Caco-2 (cell line): ENCODE measurements around the gene RFX1. TPM values are rescaled to one million over a fixed set of nuclear protein-coding genes. Genes with fewer than 3 reads are reported as not detected.

Source experiments
- BruUV-seq: library from RNA; stranded (reverse); fragments of 400-500 nt; replicated peaks from 2 replicates; lab custom pipeline; 2021; lab: Mats Ljungman, UMichigan
- CTCF ChIA-PET: fragments of 300-600 bp; sonication (Branson Sonifier 250); formaldehyde crosslinking; loops from one replicate; lab custom pipeline; 2022; ENCODE audit warnings: antibody characterized with exemption; lab: Charles Lee
- POLR2A ChIA-PET: fragments of 300-600 bp; sonication (Branson Sonifier 250); formaldehyde crosslinking; loops from one replicate; lab custom pipeline; 2022; ENCODE audit warnings: antibody characterized with exemption; lab: Charles Lee
- DNase-seq, 2 experiments: peaks; one replicate each; pipeline versions ENCODE4 v3.0.0 to v3.0.0-alpha.2; 2020 to 2022
- H3K27me3 ChIP-seq: replicated peaks from 2 replicates; pipeline ENCODE4 v1.6.0; 2011; ENCODE audit warnings: low read length; ENCODE audit not compliant: control insufficient read depth, insufficient read depth
- H3K36me3 ChIP-seq: 2 replicates; pipeline ENCODE4 v1.5.1; 2011; ENCODE audit warnings: low read length; ENCODE audit not compliant: control insufficient read depth, insufficient read depth
- H3K4me1 ChIP-seq: fragments of 250-450 bp; sonication (Bioruptor Pico); 2 replicates; pipeline ENCODE4 v1.5.1; 2020; ENCODE audit warnings: mild to moderate bottlenecking
- H3K4me3 ChIP-seq: 2 replicates; pipeline ENCODE4 v1.5.1; 2011; ENCODE audit warnings: low read depth, mild to moderate bottlenecking, control low read depth, low read length
- H3K9me3 ChIP-seq: fragments of 250-450 bp; sonication (Bioruptor Pico); 2 replicates; pipeline ENCODE4 v1.5.1; 2020; ENCODE audit warnings: mild to moderate bottlenecking, moderate library complexity
- H3K27ac Mint-ChIP-seq: one replicate; pipeline ENCODE4 v1.8.0; 2022; ENCODE audit warnings: mixed read lengths; ENCODE audit not compliant: unreplicated experiment
- H3K27me3 Mint-ChIP-seq: one replicate; pipeline ENCODE4 v1.8.0; 2022; ENCODE audit warnings: mixed read lengths; ENCODE audit not compliant: insufficient read depth, unreplicated experiment
- H3K36me3 Mint-ChIP-seq: one replicate; pipeline ENCODE4 v1.8.0; 2022; ENCODE audit warnings: mild to moderate bottlenecking, mixed read lengths; ENCODE audit not compliant: insufficient read depth, unreplicated experiment
- H3K4me1 Mint-ChIP-seq: one replicate; pipeline ENCODE4 v1.8.0; 2022; ENCODE audit warnings: low read depth, mixed read lengths; ENCODE audit not compliant: unreplicated experiment
- H3K4me3 Mint-ChIP-seq: one replicate; pipeline ENCODE4 v1.8.0; 2022; ENCODE audit warnings: mild to moderate bottlenecking, moderate library complexity, mixed read lengths; ENCODE audit not compliant: unreplicated experiment
- H3K9me3 Mint-ChIP-seq: one replicate; pipeline ENCODE4 v1.8.0; 2022; ENCODE audit warnings: mixed read lengths; ENCODE audit not compliant: unreplicated experiment
- CTCF ChIP-seq, 2 experiments: fragments of 200-600 bp in 1 of 2; IDR thresholded peaks; 1 replicate in 1 of 2; 2 replicates in 1 of 2; pipeline versions ENCODE4 v1.5.1 to v1.8.0; 2011 to 2022; ENCODE audit warnings: antibody characterized with exemption in 1 of 2, control low read depth in 1 of 2, inconsistent platforms in 1 of 2, low read depth in 1 of 2, low read length in 1 of 2, mild to moderate bottlenecking in 1 of 2, moderate library complexity in 1 of 2; ENCODE audit not compliant: insufficient read depth in 1 of 2, severe bottlenecking in 1 of 2, unreplicated experiment in 1 of 2
- intact Hi-C: fragments of 100-400 bp; cut with micrococcal nuclease; formaldehyde crosslinking; loops from one replicate; pipeline ENCODE4 v1.10.0; 2022; ENCODE audit not compliant: unreplicated experiment
- total RNA-seq: library from RNA; stranded (reverse); gene quantifications from 2 replicates; pipeline ENCODE4 v1.2.3, GENCODE V29; 2022

Gene RFX1
- total RNA-seq, 1 experiment from 2014 or later = 11.5 TPM

GRCh38 chr19:13942023-13942684 lies 64.0 kb downstream of the RFX1 start:
- ChIA-PET CTCF (no interaction called here), POLR2A (no interaction called here)
- Histone ChIP-seq H3K4me1 (no peaks in the 10 kb centered on the region), H3K9me3 (no peaks in the 10 kb centered on the region), H3K27me3 (no peaks in the 10 kb centered on the region), H3K4me3 (no peak overlapping the region), H3K36me3 (no peaks in the 10 kb centered on the region)
- Mint-ChIP-seq H3K36me3 (no peaks in the 10 kb centered on the region), H3K4me1 (no peaks in the 10 kb centered on the region), H3K9me3 (no peaks in the 10 kb centered on the region), H3K27ac (no peak overlapping the region), H3K27me3 (no peaks in the 10 kb centered on the region), H3K4me3 (no peak overlapping the region)
- intact Hi-C loops = no loop called here
- no peak for DNase-seq
- TF ChIP-seq CTCF (IDR thresholded peaks at IDR 0.05; ENCODE audit: insufficient read depth in 1 of 2, low read depth in 1 of 2, low read length in 1 of 2, severe bottlenecking in 1 of 2, unreplicated experiment in 1 of 2) = no peak
- BruUV-seq = no TSS peak

- TF ChIP-seq CTCF (IDR thresholded peaks at IDR 0.05; ENCODE audit: insufficient read depth in 1 of 2, low read depth in 1 of 2, low read length in 1 of 2, severe bottlenecking in 1 of 2, unreplicated experiment in 1 of 2) = no peak
- POLR2A ChIA-PET = no interaction called here
Measured at GRCh38 chr19:13938301-13939064, 67.6 kb downstream of the RFX1 start, which contains the start of gene PODNL1. Gene PODNL1 (minus strand): TSS chr19:13938417. CDS start chr19:13938181, 236 bp downstream.

GRCh38 chr19:13937479-13938300 lies 68.4 kb downstream of the RFX1 start:
- no peak overlapping the region for H3K4me3 Mint-ChIP-seq
- no TSS peak for BruUV-seq
- no peaks in the 10 kb centered on the region for H3K4me1 Mint-ChIP-seq
- H3K4me1 ChIP-seq = no peaks in the 10 kb centered on the region
- H3K4me3 ChIP-seq = no peak overlapping the region
- H3K9me3 ChIP-seq = no peaks in the 10 kb centered on the region
- intact Hi-C loops = no loop called here
- DNase-seq = no peak
- no peaks in the 10 kb centered on the region for H3K9me3 Mint-ChIP-seq
- no peak for TF ChIP-seq CTCF (IDR thresholded peaks at IDR 0.05; ENCODE audit: insufficient read depth in 1 of 2, low read depth in 1 of 2, low read length in 1 of 2, severe bottlenecking in 1 of 2, unreplicated experiment in 1 of 2)
- H3K27me3 ChIP-seq = no peaks in the 10 kb centered on the region
- ChIA-PET POLR2A (no interaction called here), CTCF (interaction anchor here (0.5 kb wide), 1 partner anchor 139 kb away, joined by 3 read pairs; no protein-coding TSS in a partner anchor)
- H3K27ac Mint-ChIP-seq = no peak overlapping the region
- H3K36me3 Mint-ChIP-seq = no peaks in the 10 kb centered on the region
- no peaks in the 10 kb centered on the region for H3K27me3 Mint-ChIP-seq
- no peaks in the 10 kb centered on the region for H3K36me3 ChIP-seq

More at GRCh38 chr19:13938301-13939064, 67.6 kb downstream of the RFX1 start, which contains the start of gene PODNL1:
- CTCF ChIA-PET = interaction anchor here (0.5 to 0.7 kb wide), 2 partner anchors 66 to 138 kb away, joined by 3 read pairs; no protein-coding TSS in a partner anchor
- no TSS peak for BruUV-seq
- H3K27ac Mint-ChIP-seq = no peak within 1 kb of the TSS
- no peaks in the 10 kb centered on the region for H3K36me3 Mint-ChIP-seq
- no peaks in the 10 kb centered on the region for H3K9me3 Mint-ChIP-seq
- H3K4me3 ChIP-seq = no peak within 1 kb of the TSS
- no peak for DNase-seq
- H3K9me3 ChIP-seq = no peaks in the 10 kb centered on the region
- H3K27me3 ChIP-seq = no peaks in the 10 kb centered on the region
- no peaks in the 10 kb centered on the region for H3K4me1 ChIP-seq
- H3K36me3 ChIP-seq = no peaks in the 10 kb centered on the region
- H3K4me1 Mint-ChIP-seq = no peaks in the 10 kb centered on the region
- intact Hi-C loops = no loop called here
- no peak within 1 kb of the TSS for H3K4me3 Mint-ChIP-seq
- H3K27me3 Mint-ChIP-seq = no peaks in the 10 kb centered on the region
